GM12878 (cell line): ENCODE data around the gene NDUFV3. TPM values are rescaled to one million over a fixed set of nuclear protein-coding genes. Genes with fewer than 3 reads are reported as not detected.

ENCODE experiments used
- ATAC-seq: fragments of 200-7000 bp; cut with Tn5 transposase; 3 replicates; pipeline ENCODE4 v1.9.1; 2020; ENCODE audit warnings: mild to moderate bottlenecking, moderate library complexity
- BruUV-seq: library from RNA; stranded (reverse); fragments of 400-500 nt; replicated peaks from 2 replicates; lab custom pipeline; 2021; lab: Mats Ljungman, UMichigan
- CTCF ChIA-PET: fragments of 300-600 bp; sonication (Branson Sonifier 250); formaldehyde crosslinking; extraction: SDS; loops from one replicate; lab custom pipeline; 2021; ENCODE audit warnings: inconsistent platforms; lab: Yijun Ruan, JAX
- POLR2A ChIA-PET: fragments of 350-600 bp; formaldehyde crosslinking; extraction: SDS; loops from one replicate; lab custom pipeline; 2021; ENCODE audit warnings: inconsistent platforms; lab: Charles Lee
- RAD21 ChIA-PET: fragments of 300-600 bp; sonication (Branson Sonifier 250); formaldehyde crosslinking; loops from one replicate; lab custom pipeline; 2023; ENCODE audit warnings: antibody characterized with exemption; ENCODE audit not compliant: unreplicated experiment; lab: Charles Lee
- SMC1A ChIA-PET: fragments of 300-600 bp; sonication (Branson Sonifier 250); formaldehyde crosslinking; loops from one replicate; lab custom pipeline; 2023; ENCODE audit not compliant: unreplicated experiment, uncharacterized antibody; lab: Charles Lee
- DNase-seq: peaks from one replicate; pipeline ENCODE4 v3.0.0-alpha.2; 2011; ENCODE audit warnings: low read depth, low spot score
- FAIRE-seq: peaks from 3 replicates; lab custom pipeline; 2011; peaks lifted over from hg19 to GRCh38; lab: Jason Lieb, UNC
- H2AFZ ChIP-seq: 2 replicates; pipeline ENCODE4 v1.6.0; 2011; ENCODE audit warnings: low read depth, low read length, control low read depth; ENCODE audit not compliant: control insufficient read depth
- H3K27ac ChIP-seq: 2 replicates; pipeline ENCODE4 v1.5.1; 2011; ENCODE audit warnings: control low read depth; ENCODE audit not compliant: control insufficient read depth, insufficient read depth
- H3K27me3 ChIP-seq, 2 experiments: replicated peaks in 1 of 2; 2 replicates each; pipeline versions ENCODE4 v1.6.0 to v1.6.1; 2011; ENCODE audit warnings: low read length in 1 of 2; ENCODE audit not compliant: control insufficient read depth in 2 of 2, insufficient read depth in 2 of 2
- H3K36me3 ChIP-seq, 2 experiments: 2 replicates each; pipeline ENCODE4 v1.5.1; 2011; ENCODE audit warnings: low read length in 1 of 2; ENCODE audit not compliant: control insufficient read depth in 2 of 2, insufficient read depth in 2 of 2
- H3K4me1 ChIP-seq: 2 replicates; pipeline ENCODE4 v1.6.1; 2011; ENCODE audit warnings: mild to moderate bottlenecking, low read length, moderate library complexity, mixed read lengths; ENCODE audit not compliant: control insufficient read depth, insufficient read depth
- H3K4me2 ChIP-seq: 2 replicates; pipeline ENCODE4 v1.6.0; 2011; ENCODE audit warnings: control low read depth; ENCODE audit not compliant: control insufficient read depth, insufficient read depth
- H3K4me3 ChIP-seq: fragments of 200-600 bp; sonication (generic); 2 replicates; pipeline ENCODE4 v1.5.1; 2016
- H3K79me2 ChIP-seq: 2 replicates; pipeline ENCODE4 v1.6.0; 2011; ENCODE audit warnings: low read length; ENCODE audit not compliant: control insufficient read depth, insufficient read depth
- H3K9ac ChIP-seq: 2 replicates; pipeline ENCODE4 v1.8.0; 2011; ENCODE audit warnings: low read length, control low read depth, mixed read lengths; ENCODE audit not compliant: control insufficient read depth, insufficient read depth
- H3K9me3 ChIP-seq: replicated peaks from 3 replicates; pipeline ENCODE4 v1.5.1; 2011; ENCODE audit warnings: mild to moderate bottlenecking, low read length; ENCODE audit not compliant: control insufficient read depth, insufficient read depth
- H4K20me1 ChIP-seq: 2 replicates; pipeline ENCODE4 v1.6.0; 2011; ENCODE audit not compliant: control insufficient read depth, insufficient read depth
- BCL3 ChIP-seq: IDR thresholded peaks from 2 replicates; pipeline ENCODE4 v1.6.1; 2011; ENCODE audit warnings: borderline replicate concordance, low read depth, mild to moderate bottlenecking, moderate library complexity, low read length; ENCODE audit not compliant: insufficient read depth, poor library complexity, severe bottlenecking
- BCLAF1 ChIP-seq: fragments of 450-650 bp; IDR thresholded peaks from 2 replicates; pipeline ENCODE4 v1.6.1; 2017; ENCODE audit warnings: antibody characterized with exemption, mild to moderate bottlenecking, moderate library complexity
- ESRRA ChIP-seq: IDR thresholded peaks from 2 replicates; pipeline ENCODE4 v1.6.1; 2012; ENCODE audit warnings: mild to moderate bottlenecking, low read length, improper control_type of control experiment
- HDAC2 ChIP-seq: fragments of 200-600 bp; sonication (generic); IDR thresholded peaks from 2 replicates; pipeline ENCODE4 v1.6.1; 2017
- MTA2 ChIP-seq: fragments of 450-650 bp; IDR thresholded peaks from 2 replicates; pipeline ENCODE4 v1.6.1; 2016; ENCODE audit warnings: low read depth, mild to moderate bottlenecking, moderate library complexity
- MYC ChIP-seq: IDR thresholded peaks from 2 replicates; pipeline ENCODE4 v1.6.1; 2011; ENCODE audit warnings: mild to moderate bottlenecking, low read length, moderate library complexity, inconsistent platforms; ENCODE audit not compliant: insufficient read depth, insufficient replicate concordance, insufficient read length, severe bottlenecking
- NFIC ChIP-seq: IDR thresholded peaks from 2 replicates; pipeline ENCODE4 v1.6.1; 2012; ENCODE audit warnings: low read depth, mild to moderate bottlenecking, inconsistent platforms, low read length, moderate library complexity
- NFXL1 ChIP-seq: fragments of 450-650 bp; IDR thresholded peaks from 2 replicates; pipeline ENCODE4 v1.6.1; 2017; ENCODE audit warnings: antibody characterized with exemption, mild to moderate bottlenecking, borderline replicate concordance
- PKNOX1 ChIP-seq: fragments of 450-650 bp; IDR thresholded peaks from 2 replicates; pipeline ENCODE4 v1.6.1; 2016; ENCODE audit warnings: mild to moderate bottlenecking
- POLR2AphosphoS2 ChIP-seq: IDR thresholded peaks from 2 replicates; pipeline ENCODE4 v1.6.1; 2011; ENCODE audit warnings: low read depth, mild to moderate bottlenecking, low read length, improper control_type of control experiment, moderate library complexity
- SMAD1 ChIP-seq: fragments of 450-650 bp; IDR thresholded peaks from 2 replicates; pipeline ENCODE4 v1.6.1; 2018; ENCODE audit warnings: mild to moderate bottlenecking, low read depth; ENCODE audit not compliant: partially characterized antibody
- TAF1 ChIP-seq: IDR thresholded peaks from 2 replicates; pipeline ENCODE4 v1.6.1; 2011; ENCODE audit warnings: mild to moderate bottlenecking, low read depth, low read length, borderline replicate concordance
- ZNF384 ChIP-seq: IDR thresholded peaks from 2 replicates; pipeline ENCODE4 v1.6.1; 2012; ENCODE audit warnings: low read depth, mild to moderate bottlenecking, low read length, improper control_type of control experiment, borderline replicate concordance
- WGBS: methylation state at CpG from one replicate; pipeline ENCODE4 v1.1.6; 2016; ENCODE audit warnings: low lambda C conversion rate; ENCODE audit not compliant: insufficient replicate concordance, insufficient coverage; ENCODE audit errors: missing lambda C conversion rate; 5-methylcytosine and 5-hydroxymethylcytosine counted together
- in situ Hi-C: fragments of 300-500 bp; cut with MboI; formaldehyde crosslinking; loops from 9 replicates; pipeline ENCODE4 v1.14.3; 2018; ENCODE audit warnings: mixed read lengths
- intact Hi-C: fragments of 100-400 bp; cut with micrococcal nuclease; formaldehyde crosslinking; loops from one replicate; pipeline ENCODE4 v1.14.2; 2022; ENCODE audit not compliant: unreplicated experiment
- polyA plus RNA-seq, 11 experiments: library from polyadenylated mRNA; depleted of rRNA in 4 of 11; unstranded in 6 of 11; stranded (reverse) in 5 of 11; fragments of >200 nt; fragmentation: Nextera tagmentation in 4 of 11; fragmentation: Illumina TruSeq in 1 of 11; extraction: Ambion mirVana in 4 of 11; extraction: Trizol in 1 of 11; gene quantifications; 1 replicate in 1 of 11; 2 replicates in 10 of 11; pipeline versions ENCODE4 v1.2.1 to v1.2.3, GENCODE V29; 2011 to 2016; ENCODE audit warnings: inconsistent platforms in 2 of 11, missing spikeins in 2 of 11, low read depth in 1 of 11
- total RNA-seq, 4 experiments: library from RNA; depleted of rRNA in 3 of 4; stranded (reverse); fragments of >200 nt in 3 of 4; fragmentation: Illumina TruSeq in 1 of 4; extraction: Trizol in 1 of 4; gene quantifications; 2 replicates each; pipeline versions ENCODE4 v1.2.1 to v1.2.3, GENCODE V29; 2013 to 2021

The NDUFV3 gene
- total and polyA plus RNA-seq, 10 of the 15 experiments (the other 5 are each of a cell fraction or from before 2014, with no cell fraction given): 7.0 to 44.7 (median 29.9) TPM

- ChIA-PET POLR2A (no interaction called here), CTCF (interaction anchor here (1.4 kb wide), 1 partner anchor 263 kb away, joined by 4 read pairs; no protein-coding TSS in a partner anchor), RAD21 (no interaction called here), SMC1A (no interaction called here)
- no peak overlapping the region for H3K4me3 ChIP-seq
- no peaks in the 10 kb centered on the region; the same call in 1 of the 2 replicates for H3K79me2 ChIP-seq
- BruUV-seq: no TSS peak
- ATAC-seq (no peak), DNase-seq (no peak), FAIRE-seq (no peak)
- no peak overlapping the region for H3K27ac ChIP-seq
- in situ Hi-C loops: no loop called here
- WGBS: 90% methylated on average over 18 of the region's 18 CpGs
- H3K9ac ChIP-seq: no peak overlapping the region
- no peak overlapping the region for H3K4me2 ChIP-seq
- H3K4me1 ChIP-seq: no peaks in the 10 kb centered on the region
- H2AFZ ChIP-seq: no peak overlapping the region
- intact Hi-C loops: no loop called here
- no peak for TF ChIP-seq NFXL1
- TF ChIP-seq MTA2: no peak
- TF ChIP-seq MYC: no peak
- TF ChIP-seq SMAD1: no peak
- TF ChIP-seq NFIC: no peak
- TF ChIP-seq ZNF384: no peak
- H3K36me3 ChIP-seq: peaks cover 35 to 71% of the 10 kb centered on the region in 2 experiments
- no peaks in the 10 kb centered on the region for H3K27me3 ChIP-seq
- H4K20me1 ChIP-seq: no peaks in the 10 kb centered on the region
- H3K9me3 ChIP-seq: no peaks in the 10 kb centered on the region
Observed at GRCh38 chr21:42855937-42856335, 37.2 kb upstream of the NDUFV3 start.

- FAIRE-seq: no peak
- peaks cover 26 to 64% of the 10 kb centered on the region in 2 experiments for H3K36me3 ChIP-seq
- BruUV-seq: no TSS peak
- no peak for ATAC-seq
- intact Hi-C loops: no loop called here
- H3K27me3 ChIP-seq: no peaks in the 10 kb centered on the region
- ChIA-PET SMC1A (no interaction called here), CTCF (no interaction called here), RAD21 (no interaction called here), POLR2A (no interaction called here)
- no peak overlapping the region for H3K4me2 ChIP-seq
- no peaks in the 10 kb centered on the region for H3K4me1 ChIP-seq
- no peak overlapping the region for H2AFZ ChIP-seq
- H3K9me3 ChIP-seq: no peaks in the 10 kb centered on the region
- no peak for DNase-seq
- no peak overlapping the region for H3K9ac ChIP-seq
- H3K27ac ChIP-seq: no peak overlapping the region
- WGBS: 95% methylated on average over 11 of the region's 11 CpGs
- H4K20me1 ChIP-seq: no peaks in the 10 kb centered on the region
- H3K4me3 ChIP-seq: no peak overlapping the region
- in situ Hi-C loops: no loop called here
- H3K79me2 ChIP-seq: no peaks in the 10 kb centered on the region; the same call in 1 of the 2 replicates
- no peak for TF ChIP-seq POLR2AphosphoS2
- no peak for TF ChIP-seq ESRRA
- TF ChIP-seq HDAC2: no peak
- TF ChIP-seq TAF1: no peak
- no peak for TF ChIP-seq BCL3
- no peak for TF ChIP-seq PKNOX1
- TF ChIP-seq BCLAF1: no peak
Observed at GRCh38 chr21:42857216-42857615, 35.9 kb upstream of the NDUFV3 start.
